Hematopoietic multipotent progenitor cell treated with erythropoietin and hydrocortisone succinate and interleukin-3 and kit ligand, for 4 days (in vitro differentiated cells): ENCODE measurements around the gene ALX1.
"Not testable (repeated sequence)": the region's sequence is repeated elsewhere in the genome, so short reads cannot be mapped to it uniquely, and the experiment has no call there.

Source experiments
- DNase-seq: peaks from one replicate; pipeline ENCODE4 v3.0.0-alpha.2; 2015

Gene ALX1

DNA sequence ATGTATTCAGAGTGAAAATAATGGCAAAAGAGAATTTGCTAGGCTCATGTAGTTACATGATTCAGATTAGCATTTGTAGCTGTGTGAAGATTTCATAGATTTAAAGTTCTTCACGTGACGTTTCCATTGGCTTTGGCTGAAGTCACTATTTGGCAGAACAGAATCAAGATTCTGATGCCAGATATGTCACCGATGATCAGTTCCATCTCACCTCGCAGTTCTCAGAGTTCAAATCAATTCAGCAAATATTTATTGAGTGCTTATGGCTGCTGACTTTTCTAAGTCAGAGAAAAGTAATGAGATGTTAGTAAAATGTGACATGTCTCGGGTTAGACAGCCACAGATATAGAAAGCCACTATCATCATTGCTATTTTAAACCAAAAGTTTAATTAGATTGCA lies 28.4 kb downstream of the ALX1 start:
- DNase-seq = no peak

GRCh38 chr12:85309125-85309566 lies 29.1 kb downstream of the ALX1 start:
- no peak for DNase-seq

- DNase-seq = no peak
Measured at GRCh38 chr12:85310025-85310424, 30.0 kb downstream of the ALX1 start.

- peak; percentile 39 for DNase-seq
Measured at GRCh38 chr12:85310456-85311076, 30.5 kb downstream of the ALX1 start.

DNA sequence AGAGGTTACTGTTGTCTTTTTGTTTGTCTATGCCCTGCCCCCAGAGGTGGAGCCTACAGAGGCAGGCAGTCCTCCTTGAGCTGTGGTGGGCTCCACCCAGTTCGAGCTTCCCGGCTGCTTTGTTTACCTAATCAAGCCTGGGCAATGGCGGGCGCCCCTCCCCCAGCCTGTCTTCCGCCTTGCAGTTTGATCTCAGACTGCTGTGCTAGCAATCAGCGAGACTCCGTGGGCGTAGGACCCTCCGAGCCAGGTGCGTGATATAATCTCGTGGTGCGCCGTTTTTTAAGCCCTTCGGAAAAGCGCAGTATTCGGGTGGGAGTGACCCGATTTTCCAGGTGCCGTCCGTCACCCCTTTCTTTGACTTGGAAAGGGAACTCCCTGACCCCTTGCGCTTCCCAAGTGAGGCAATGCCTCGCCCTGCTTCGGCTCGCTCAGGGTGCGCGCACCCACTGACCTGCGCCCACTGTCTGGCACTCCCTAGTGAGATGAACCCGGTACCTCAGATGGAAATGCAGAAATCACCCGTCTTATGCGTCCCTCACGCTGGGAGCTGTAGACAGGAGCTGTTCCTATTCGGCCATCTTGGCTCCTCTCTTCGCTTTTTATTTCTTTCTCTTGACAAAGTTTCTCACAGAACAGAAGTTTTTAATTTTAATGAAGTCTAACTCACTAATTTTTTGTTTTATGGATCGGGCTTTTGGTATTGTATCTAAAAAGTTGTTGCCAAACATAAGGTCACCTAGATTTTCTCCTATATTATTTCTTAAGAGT lies 38.0 kb downstream of the ALX1 start:
- DNase-seq = not testable (repeated sequence)

- no peak for DNase-seq
Measured at GRCh38 chr12:85322715-85323114, 42.7 kb downstream of the ALX1 start.

- DNase-seq = no peak
Measured at GRCh38 chr12:85325442-85325841, 45.4 kb downstream of the ALX1 start.

DNA sequence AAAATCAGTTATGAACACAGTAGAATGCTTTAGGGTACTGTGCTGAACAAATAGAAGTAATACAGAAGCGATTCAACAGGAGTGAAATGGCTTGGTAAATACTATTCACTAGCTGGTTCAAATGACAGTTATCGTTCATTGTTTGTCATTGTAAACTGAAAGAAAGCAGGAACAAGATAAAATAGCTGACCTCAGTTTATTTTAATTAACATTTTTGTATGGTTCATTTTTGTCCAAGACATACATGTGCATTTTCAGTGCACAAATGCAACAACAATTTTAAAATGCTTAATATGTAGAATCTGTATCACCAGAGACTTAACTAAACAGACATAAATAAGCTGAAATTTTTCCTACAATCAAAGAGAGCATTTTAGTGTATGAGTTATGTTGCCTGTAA lies 49.9 kb downstream of the ALX1 start:
- no peak for DNase-seq

DNA sequence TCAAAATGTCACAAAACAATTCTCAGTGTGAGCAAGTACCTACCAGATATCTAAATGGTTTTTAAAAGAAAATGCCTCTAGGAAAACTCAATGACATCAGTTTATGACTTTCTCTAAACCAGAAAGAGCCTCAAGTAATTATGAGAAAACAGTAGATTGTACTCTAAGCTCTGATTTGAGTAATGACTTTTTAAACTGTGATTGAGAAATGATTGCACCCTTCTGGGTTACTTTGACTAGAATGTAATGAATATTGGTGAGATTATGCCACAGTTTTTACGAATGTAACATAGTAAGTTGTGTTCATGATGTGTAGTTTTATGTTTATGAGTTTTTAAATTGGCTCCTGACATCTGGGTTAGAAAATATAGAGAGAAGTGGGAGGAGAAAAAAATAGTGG lies 68.8 kb downstream of the ALX1 start:
- no peak for DNase-seq

GRCh38 chr12:85350356-85350755 lies 70.3 kb downstream of the ALX1 start:
- no peak for DNase-seq
